BLaER1 (cell line): ENCODE results near the gene VSTM2A.

ENCODE experiments used
- H3K27ac ChIP-seq: shearing (Covaris generic); formaldehyde crosslinking; 2 replicates; pipeline ENCODE4 v1.8.1; 2022
- H3K27me3 ChIP-seq: shearing (Covaris generic); formaldehyde crosslinking; 2 replicates; pipeline ENCODE4 v1.8.1; 2022
- H3K36me3 ChIP-seq: shearing (Covaris generic); formaldehyde crosslinking; 2 replicates; pipeline ENCODE4 v1.8.1; 2022
- H3K4me1 ChIP-seq: shearing (Covaris generic); formaldehyde crosslinking; 2 replicates; pipeline ENCODE4 v1.8.1; 2022
- H3K4me2 ChIP-seq: shearing (Covaris generic); formaldehyde crosslinking; 2 replicates; pipeline ENCODE4 v1.8.1; 2022
- H3K4me3 ChIP-seq: shearing (Covaris generic); formaldehyde crosslinking; 2 replicates; pipeline ENCODE4 v1.8.1; 2022
- H3K9ac ChIP-seq: shearing (Covaris generic); formaldehyde crosslinking; 2 replicates; pipeline ENCODE4 v1.8.1; 2022
- H3K9me3 ChIP-seq: shearing (Covaris generic); formaldehyde crosslinking; 2 replicates; pipeline ENCODE4 v1.8.1; 2022
- H4K20me1 ChIP-seq: shearing (Covaris generic); formaldehyde crosslinking; 2 replicates; pipeline ENCODE4 v1.8.1; 2022
- Cebpa-rat ChIP-seq: shearing (Covaris generic); IDR thresholded peaks from 2 replicates; pipeline ENCODE4 v1.8.1; 2022

VSTM2A gene

DNA sequence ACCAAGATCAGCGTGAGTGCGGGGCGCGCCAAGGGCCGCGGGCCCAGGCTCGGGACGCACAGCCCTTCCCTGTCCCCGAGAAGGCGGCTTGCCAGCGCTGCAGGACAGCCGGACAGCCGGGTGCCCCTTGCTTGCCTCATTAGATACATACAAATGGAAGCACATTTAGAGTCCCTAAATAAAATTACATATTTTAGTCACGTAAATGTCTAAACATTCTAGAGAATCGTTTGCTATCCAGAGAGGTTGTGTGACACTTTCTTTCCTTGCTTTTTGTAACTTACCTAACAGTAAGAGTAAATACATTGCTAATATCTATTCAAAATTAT, 4.8 kb downstream of the VSTM2A start:
- Histone ChIP-seq H3K9me3 (peaks cover 18% of the 10 kb centered on the region), H3K27me3 (no peaks in the 10 kb centered on the region), H3K36me3 (no peaks in the 10 kb centered on the region), H4K20me1 (no peaks in the 10 kb centered on the region), H3K4me3 (no peak overlapping the region), H3K9ac (no peak overlapping the region), H3K4me1 (no peaks in the 10 kb centered on the region), H3K27ac (no peak overlapping the region), H3K4me2 (no peak overlapping the region)
- TF ChIP-seq Cebpa-rat = no peak

DNA sequence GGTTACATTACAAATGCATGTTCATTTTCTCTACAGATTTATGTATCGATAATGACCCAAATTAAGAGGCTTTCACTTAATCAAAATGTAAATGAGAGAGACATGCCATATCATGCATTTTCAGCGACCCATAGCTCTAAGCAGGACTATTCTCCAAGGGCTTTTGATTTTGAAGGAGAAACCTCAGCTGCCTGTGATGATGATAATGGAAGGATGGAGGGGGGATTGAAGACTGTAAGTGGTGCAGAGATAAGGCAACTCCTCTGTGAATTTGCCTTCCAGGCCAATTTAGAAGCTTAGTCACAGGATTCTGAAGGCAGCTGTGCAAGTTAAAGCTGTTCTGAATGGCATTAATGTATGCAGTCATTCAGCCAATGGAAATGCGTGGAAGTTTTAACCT, 8.3 kb downstream of the VSTM2A start:
- Histone ChIP-seq H3K4me3 (no peak overlapping the region), H3K9me3 (peaks cover 5% of the 10 kb centered on the region), H3K27ac (no peak overlapping the region), H3K36me3 (no peaks in the 10 kb centered on the region), H3K4me2 (no peak overlapping the region), H3K27me3 (no peaks in the 10 kb centered on the region), H4K20me1 (no peaks in the 10 kb centered on the region), H3K4me1 (no peaks in the 10 kb centered on the region), H3K9ac (no peak overlapping the region)
- TF ChIP-seq Cebpa-rat = no peak

DNA sequence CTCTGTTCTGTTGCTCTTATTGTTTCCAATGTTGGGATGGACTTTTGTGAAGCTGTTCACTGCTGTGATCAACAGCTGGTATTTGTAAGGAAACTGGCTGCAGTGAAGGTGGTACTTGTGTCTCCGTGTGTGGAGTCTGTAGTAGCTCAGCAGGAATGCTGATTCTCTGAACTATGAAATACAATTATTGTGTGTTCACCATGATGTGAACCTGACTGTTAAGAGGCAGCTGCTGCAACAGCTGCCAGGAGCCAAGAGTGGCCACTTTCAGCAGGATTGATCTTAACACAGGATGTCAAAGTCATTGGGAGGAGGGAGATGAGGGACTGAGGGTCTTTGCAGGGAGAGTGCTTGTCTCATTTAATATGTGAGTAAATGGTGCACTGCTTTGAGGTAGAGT, 13.9 kb downstream of the VSTM2A start:
- Histone ChIP-seq H3K4me1 (no peaks in the 10 kb centered on the region), H4K20me1 (no peaks in the 10 kb centered on the region), H3K9me3 (no peaks in the 10 kb centered on the region), H3K27ac (no peak overlapping the region), H3K9ac (no peak overlapping the region), H3K27me3 (no peaks in the 10 kb centered on the region), H3K4me3 (no peak overlapping the region), H3K36me3 (no peaks in the 10 kb centered on the region), H3K4me2 (no peak overlapping the region)
- no peak for TF ChIP-seq Cebpa-rat

DNA sequence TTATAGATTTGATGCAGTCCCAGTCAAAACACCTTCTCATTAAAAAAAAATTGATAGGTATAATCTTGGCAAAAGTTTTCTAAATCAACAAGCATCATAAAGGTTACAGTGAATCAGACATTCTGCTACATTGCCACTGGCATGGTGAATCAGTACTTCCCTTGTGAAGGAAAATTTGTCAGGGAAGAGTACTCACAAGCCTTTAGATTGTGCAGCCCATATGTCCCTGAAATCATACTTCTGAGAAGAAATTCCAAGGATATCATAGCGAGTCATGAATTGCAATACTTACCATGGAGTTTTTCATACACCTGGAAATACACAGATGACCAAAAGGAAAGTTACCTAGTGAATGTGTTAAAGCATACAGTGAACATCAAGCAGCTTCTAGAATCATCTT, 17.2 kb downstream of the VSTM2A start:
- H3K27ac ChIP-seq = no peak overlapping the region
- no peak for TF ChIP-seq Cebpa-rat
- H3K27me3 ChIP-seq = no peaks in the 10 kb centered on the region
- H3K9ac ChIP-seq = no peak overlapping the region
- no peak overlapping the region for H3K4me2 ChIP-seq
- no peaks in the 10 kb centered on the region for H3K36me3 ChIP-seq
- H4K20me1 ChIP-seq = no peaks in the 10 kb centered on the region
- no peaks in the 10 kb centered on the region for H3K4me1 ChIP-seq
- H3K4me3 ChIP-seq = no peak overlapping the region
- no peaks in the 10 kb centered on the region for H3K9me3 ChIP-seq

DNA sequence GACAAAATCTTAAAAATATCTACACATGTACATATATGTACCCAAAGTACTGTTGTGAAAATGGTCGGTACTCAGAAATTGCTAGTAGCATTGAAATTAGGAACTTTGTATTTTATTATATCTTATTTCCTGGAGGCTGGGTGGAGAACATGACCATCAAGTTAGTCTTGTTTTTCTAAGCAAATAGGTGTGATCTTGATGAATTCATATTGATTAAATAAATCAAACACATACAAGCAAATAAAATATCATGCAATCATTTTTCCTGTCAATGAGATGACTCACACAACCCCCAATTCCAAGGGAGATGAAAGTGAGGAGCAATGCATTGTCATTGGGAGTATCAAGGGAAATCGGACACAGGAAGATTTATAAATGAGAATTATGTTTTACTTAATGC, 18.0 kb downstream of the VSTM2A start:
- Histone ChIP-seq H3K4me3 (no peak overlapping the region), H3K36me3 (no peaks in the 10 kb centered on the region), H3K27me3 (no peaks in the 10 kb centered on the region), H4K20me1 (no peaks in the 10 kb centered on the region), H3K4me1 (no peaks in the 10 kb centered on the region), H3K9ac (no peak overlapping the region), H3K27ac (no peak overlapping the region), H3K4me2 (no peak overlapping the region), H3K9me3 (no peaks in the 10 kb centered on the region)
- no peak for TF ChIP-seq Cebpa-rat

DNA sequence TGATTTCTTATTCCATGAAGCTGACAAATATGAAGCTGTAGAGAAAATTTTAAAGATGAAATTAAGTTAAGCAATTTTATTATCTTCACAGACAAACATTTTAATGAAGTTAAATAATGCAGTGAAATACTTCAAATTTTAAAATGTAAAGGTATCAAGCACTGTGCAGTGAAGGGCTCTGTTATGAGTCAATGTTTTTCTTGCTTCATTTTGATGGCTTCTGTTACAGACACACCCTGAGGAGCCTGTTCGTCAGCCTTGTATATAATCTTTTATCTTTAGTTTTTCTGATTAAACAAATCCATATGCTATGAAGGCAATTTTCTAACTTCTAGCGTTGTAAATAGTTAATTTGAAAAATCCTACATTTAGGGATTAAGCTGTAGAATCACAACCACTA, 18.5 kb downstream of the VSTM2A start:
- TF ChIP-seq Cebpa-rat = no peak
- H3K4me1 ChIP-seq = no peaks in the 10 kb centered on the region
- H4K20me1 ChIP-seq = no peaks in the 10 kb centered on the region
- H3K27ac ChIP-seq = no peak overlapping the region
- H3K9ac ChIP-seq = no peak overlapping the region
- no peaks in the 10 kb centered on the region for H3K9me3 ChIP-seq
- H3K36me3 ChIP-seq = no peaks in the 10 kb centered on the region
- no peaks in the 10 kb centered on the region for H3K27me3 ChIP-seq
- H3K4me3 ChIP-seq = no peak overlapping the region
- no peak overlapping the region for H3K4me2 ChIP-seq

DNA sequence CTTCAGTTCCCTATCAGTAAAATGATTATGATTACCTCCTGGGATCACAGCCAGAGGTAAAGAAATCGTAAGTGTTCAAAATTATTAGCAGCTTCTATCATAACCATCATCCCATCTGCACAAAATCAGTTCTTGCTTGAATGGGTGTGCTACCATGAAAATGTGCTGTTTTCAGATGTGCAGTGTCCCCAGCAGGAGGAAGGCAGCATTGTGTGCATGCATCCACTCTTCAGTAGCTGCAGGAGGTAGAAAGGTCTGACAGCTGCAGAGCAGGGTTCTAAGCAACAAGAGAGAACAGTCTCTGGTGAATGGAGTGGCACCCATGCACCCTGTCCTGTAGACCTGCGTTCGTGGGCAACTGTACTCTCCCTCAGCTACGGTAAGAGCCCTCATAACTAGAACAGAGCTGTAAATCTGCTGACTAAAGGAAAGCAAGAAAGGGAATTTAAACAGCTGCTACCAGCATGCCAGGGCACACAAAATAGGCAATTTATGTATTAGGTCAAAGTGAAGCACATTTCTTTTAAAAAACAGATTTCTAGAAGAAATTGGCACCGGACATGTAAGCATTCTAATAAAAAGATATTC, 21.2 kb downstream of the VSTM2A start:
- Histone ChIP-seq H3K4me1 (no peaks in the 10 kb centered on the region), H3K9ac (no peak overlapping the region), H3K36me3 (no peaks in the 10 kb centered on the region), H3K9me3 (no peaks in the 10 kb centered on the region), H3K4me2 (no peak overlapping the region), H3K27me3 (no peaks in the 10 kb centered on the region), H4K20me1 (no peaks in the 10 kb centered on the region), H3K4me3 (no peak overlapping the region), H3K27ac (no peak overlapping the region)
- TF ChIP-seq Cebpa-rat = no peak

DNA sequence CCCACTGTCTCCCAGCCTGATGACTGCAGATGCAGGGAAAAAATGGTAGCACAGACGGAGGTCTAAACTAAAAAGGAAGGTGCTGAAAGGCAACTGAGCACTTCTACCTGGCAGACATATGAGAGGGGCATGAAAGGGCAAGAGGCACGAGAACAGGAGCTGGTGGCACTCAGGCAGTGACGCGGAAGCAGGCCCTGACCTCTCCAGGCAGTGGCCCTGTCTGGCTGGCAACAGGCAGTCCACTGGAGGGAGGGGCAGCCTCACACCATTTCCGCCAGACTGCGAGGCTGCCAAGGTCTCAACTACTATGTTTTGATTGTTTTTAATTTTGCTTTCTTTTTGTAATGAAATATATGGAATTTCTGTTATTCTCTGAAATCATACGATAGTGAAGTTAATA, 23.3 kb downstream of the VSTM2A start:
- H3K27ac ChIP-seq = no peak overlapping the region
- no peak for TF ChIP-seq Cebpa-rat
- H3K27me3 ChIP-seq = no peaks in the 10 kb centered on the region
- H3K4me2 ChIP-seq = no peak overlapping the region
- H3K9ac ChIP-seq = no peak overlapping the region
- no peaks in the 10 kb centered on the region for H3K9me3 ChIP-seq
- no peaks in the 10 kb centered on the region for H3K36me3 ChIP-seq
- H3K4me1 ChIP-seq = no peaks in the 10 kb centered on the region
- no peaks in the 10 kb centered on the region for H4K20me1 ChIP-seq
- no peak overlapping the region for H3K4me3 ChIP-seq

DNA sequence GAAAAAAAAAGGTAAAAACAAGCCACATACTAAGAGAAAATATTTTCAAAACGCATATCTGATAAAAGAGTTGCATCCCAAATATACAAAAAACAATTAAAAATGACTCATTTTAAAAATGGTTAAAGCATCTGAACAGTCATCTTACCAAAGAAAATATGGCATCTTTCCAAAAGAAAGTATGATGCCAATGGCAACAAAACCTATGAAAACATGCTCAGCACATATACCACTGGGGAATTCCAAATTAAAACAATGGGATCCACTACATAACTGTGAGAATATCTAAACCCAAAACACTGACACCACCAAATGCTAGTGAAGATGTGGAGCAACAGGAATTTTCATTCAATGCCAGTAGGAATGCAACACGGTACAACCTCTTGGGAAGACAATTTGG, 39.3 kb downstream of the VSTM2A start:
- Histone ChIP-seq H3K4me2 (no peak overlapping the region), H3K27ac (no peak overlapping the region), H3K36me3 (no peaks in the 10 kb centered on the region), H3K9ac (no peak overlapping the region), H3K4me3 (no peak overlapping the region), H3K27me3 (no peaks in the 10 kb centered on the region), H3K9me3 (no peaks in the 10 kb centered on the region), H3K4me1 (no peaks in the 10 kb centered on the region), H4K20me1 (no peaks in the 10 kb centered on the region)
- TF ChIP-seq Cebpa-rat = no peak

DNA sequence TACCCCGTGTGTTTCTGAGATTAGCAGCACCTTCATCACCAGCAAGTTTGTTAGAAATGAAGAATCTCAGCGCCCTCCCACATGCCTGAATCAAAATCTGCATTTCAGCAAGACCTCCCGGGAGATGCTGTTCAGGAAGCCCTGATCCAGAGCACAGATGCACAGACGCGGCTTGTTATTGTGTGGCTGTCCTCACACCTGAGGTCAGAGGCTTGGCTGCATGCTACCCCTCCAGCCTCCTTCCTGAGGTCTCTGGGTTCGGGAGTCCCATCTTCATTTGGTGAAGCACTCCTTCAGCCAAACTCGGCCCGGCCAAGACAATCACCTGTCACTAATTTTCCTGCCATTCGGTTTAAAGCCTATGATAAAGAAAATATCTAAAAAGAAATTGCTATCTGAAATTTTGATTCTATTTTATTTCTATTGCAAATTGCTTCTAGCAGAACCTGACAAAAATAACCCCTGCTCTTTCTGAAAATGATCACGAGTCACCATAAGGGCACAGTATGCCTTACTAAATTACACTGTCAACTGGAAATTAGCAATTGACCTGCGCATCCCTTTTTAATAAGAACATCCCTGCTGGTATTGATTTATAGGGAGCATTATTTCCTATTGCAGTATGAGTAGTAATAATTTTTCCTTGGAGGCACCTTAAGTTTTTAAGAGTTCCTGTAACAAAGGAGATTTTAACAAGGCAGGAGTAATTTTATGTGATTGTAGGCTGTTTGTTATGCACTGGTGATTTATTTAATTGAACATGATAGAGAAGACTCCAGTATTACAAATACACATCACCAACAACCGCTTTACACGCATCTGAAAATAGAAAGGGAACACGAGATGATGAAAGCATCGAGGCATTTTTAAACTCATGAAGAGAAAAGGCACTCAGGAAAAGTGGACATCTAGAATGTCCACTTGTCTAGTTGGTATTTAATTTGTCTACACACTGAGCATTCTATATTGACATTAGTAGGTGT, 49.5 kb downstream of the VSTM2A start:
- Histone ChIP-seq H3K4me1 (no peaks in the 10 kb centered on the region), H3K9ac (no peak overlapping the region), H3K9me3 (no peaks in the 10 kb centered on the region), H3K4me3 (no peak overlapping the region), H3K4me2 (no peak overlapping the region), H4K20me1 (no peaks in the 10 kb centered on the region), H3K27ac (no peak overlapping the region), H3K27me3 (no peaks in the 10 kb centered on the region), H3K36me3 (no peaks in the 10 kb centered on the region)
- TF ChIP-seq Cebpa-rat = no peak
